ENCODE results near the gene ETS1.
"Not testable (repeated sequence)": the region's sequence is repeated elsewhere in the genome, so short reads cannot be mapped to it uniquely, and the experiment has no call there.

ETS1 gene

DNA sequence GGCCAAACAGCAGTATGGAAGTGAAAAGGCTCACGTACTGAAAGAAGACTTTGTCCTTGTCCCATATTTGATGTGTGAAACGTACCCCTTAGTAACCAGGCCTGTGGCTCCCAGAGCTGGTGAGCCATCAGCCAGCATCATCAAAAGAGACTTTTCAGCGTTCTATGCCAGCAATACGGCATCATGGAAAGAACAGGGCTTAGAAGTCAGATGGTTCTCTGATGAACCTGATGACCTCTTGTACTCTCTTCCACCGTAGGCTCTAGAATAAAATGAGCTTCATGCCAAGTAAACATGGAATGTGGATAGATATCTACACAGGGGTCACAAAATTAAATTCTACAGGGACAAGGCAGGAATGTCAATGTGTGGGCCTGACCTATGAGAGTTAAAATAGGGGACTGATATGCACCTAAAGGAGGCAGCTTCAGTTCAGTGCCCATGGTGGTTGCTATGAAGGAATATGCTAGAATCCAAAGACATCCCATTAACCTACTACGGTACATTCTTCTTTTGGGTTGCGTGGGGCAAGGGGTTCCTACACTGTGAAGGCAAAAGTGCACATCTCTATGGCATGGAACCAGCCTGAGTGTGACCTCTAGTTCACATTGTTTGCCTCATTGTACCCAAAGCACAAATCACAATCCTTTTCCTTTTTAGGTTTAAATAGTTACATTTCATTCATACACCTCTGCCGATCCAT is 130.6 kb downstream of the ETS1 start:
- no peak for DNase-seq

- no peak for DNase-seq
Measured at GRCh38 chr11:128455766-128456165, 131.6 kb downstream of the ETS1 start.

DNA sequence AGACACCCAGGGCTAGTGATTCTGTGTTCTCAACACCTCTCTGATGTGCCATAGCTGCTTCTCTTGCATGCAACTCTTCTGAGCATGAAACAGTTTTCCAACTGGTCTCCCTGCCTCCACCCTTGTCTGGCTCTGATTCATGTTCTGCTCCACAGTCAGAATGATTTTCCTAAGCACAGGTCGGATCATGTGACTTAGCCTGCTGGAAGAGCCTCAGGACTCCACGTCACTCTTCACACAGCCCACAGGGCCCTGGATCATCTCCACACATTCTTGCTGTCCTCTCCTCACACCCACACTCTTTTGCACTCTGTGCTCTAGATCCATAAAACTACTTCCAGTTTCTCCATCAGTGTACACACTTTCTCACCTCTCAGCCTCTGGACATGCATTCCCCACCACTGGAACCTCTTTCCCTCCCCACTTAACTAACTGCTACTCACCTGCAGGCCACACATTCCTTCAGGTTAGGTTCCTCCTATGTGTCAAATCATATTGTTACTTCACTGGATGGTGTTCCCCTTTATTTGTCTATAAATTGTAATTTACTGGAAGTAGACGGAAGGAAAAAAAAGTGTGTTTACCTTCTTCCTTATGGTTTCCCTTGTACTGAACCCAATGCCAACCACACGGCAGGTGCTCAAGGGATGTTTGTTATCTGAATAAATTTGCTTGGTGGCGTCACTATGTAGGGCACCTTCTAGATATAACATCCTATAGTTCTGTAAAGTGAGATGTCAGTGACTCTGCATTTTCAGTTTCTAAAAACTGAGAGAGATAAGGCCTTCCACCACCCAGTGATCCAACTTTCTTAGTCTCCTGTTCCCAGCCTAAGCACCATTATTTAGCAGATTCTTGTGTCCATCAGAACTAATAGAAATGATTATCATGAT is 133.7 kb downstream of the ETS1 start:
- no peak for DNase-seq

- DNase-seq = no peak
Measured at GRCh38 chr11:128451652-128452470, 135.5 kb downstream of the ETS1 start.

- no peak for DNase-seq
Measured at GRCh38 chr11:128450882-128451651, 136.3 kb downstream of the ETS1 start.

- DNase-seq = not testable (repeated sequence)
Measured at GRCh38 chr11:128450425-128450824, 136.9 kb downstream of the ETS1 start.

DNA sequence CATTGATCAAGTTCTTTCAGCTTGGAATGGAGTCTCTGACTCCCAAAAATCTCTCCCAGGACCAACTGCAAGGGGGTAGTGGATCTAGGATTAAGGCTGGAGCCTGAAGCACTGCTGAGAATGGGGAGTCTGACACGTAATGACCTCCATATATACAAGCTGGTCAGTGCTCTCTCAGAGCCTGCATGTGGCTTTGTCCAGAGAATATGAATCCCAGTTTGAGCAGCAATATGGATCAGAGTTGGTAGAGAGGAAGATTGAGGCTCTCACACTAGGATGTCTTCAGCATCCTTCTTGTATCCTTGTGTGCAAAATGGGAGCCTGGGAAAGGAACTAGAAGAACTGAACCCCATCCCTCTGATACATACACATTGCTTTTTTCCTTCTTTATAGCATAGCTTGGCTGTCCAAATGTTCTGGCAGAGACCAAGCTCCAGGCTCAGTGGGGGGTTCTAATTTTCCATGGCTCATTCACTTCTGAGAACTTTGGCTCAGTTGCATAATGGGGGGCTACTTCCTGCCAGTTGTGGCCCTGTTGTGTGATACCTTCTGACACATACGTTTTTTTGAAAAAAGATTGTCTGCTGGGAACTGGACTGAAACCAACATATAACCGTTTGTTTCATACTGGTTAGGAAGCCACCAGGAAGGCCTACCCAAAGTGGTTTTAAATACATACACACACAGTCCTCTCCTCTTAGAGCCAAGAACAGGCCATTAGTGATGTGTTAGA is 138.2 kb downstream of the ETS1 start:
- DNase-seq = no peak

DNA sequence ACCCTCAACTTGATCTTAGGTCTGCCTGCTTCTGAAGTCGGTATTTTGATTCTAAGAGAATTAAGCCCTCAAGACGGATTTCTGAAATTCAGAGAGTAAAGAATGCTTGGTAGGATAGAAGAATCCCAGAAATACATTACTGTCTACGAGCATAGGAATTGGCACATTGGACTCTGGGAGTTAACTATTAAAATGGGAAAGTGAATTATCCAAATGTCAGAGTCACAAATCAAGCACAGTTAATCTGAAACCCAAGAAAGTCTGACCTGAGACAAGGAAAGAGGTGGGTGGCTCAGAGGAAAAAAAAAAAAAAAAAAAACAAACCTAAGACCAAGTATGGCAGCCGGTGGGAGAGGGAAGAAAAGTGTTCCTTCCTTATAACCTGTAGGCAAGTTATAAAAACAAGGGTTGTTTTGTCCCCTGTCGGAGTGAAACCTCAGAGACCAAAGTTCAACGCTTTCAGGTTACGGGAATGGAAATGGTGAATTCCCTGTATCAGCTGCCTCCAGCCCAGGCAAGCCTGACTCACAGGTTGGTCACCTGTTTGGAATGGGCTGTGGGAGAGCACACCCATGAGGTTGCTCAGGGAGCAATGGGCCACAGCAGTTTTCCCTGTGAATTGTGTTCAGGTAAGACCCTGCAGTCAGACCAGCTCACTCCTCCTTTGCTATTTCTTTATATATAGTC is 139.0 kb downstream of the ETS1 start:
- no peak for DNase-seq

DNA sequence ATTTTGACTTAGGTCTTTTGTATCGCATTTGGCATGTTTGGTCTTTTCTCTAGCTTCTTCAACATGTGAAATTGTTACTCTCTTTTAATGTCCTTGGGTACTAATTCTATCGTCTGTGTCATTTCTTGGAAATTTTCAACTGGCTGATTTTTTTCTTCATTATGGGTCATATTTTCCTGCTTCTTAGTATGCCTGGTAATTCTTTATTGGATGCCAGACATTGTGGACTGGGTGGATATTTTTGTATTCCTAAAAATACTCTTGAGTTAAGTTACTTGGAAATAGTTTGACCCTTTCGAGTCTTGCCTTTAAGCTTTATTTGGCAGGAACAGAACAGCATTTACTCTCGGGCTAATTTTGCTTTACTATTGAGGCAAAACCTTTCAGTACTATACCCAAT is 140.1 kb downstream of the ETS1 start:
- no peak for DNase-seq

DNA sequence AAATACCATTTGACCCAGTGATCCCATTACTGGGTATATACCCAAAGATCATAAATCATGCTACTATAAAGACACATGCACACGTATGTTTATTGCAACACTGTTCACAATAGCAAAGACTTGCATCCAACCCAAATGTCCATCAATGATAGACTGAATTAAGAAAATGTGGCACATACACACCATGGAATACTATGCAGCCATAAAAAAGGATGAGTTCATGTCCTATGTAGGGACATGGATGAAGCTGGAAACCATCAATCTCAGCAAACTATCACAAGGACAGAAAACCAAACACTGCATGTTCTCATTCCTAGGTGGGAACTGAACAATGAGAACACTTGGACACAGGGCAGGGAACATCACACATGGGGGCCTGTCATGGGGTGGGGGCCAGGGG is 141.4 kb downstream of the ETS1 start:
- not testable (repeated sequence) for DNase-seq

DNA sequence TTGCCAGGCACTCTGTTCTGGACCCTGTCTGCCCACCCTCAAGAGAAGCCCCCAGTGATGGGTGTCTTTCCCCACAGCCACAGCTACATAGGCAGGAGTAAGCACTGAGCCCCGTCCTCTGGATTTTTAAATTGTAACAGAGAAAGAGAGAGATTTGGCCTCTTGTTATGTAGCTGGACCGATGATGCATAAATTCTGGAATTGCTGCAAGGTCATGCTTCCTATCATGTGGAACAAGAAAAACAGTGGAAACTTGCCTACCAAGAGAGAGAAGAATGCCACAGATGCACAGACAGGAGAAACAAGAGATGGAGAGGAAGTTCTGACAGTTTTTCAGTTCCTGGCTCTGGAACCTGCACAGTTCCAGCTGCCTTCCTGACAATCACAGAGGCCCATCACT is 150.2 kb downstream of the ETS1 start:
- no peak for DNase-seq

- DNase-seq = no peak
Measured at GRCh38 chr11:128434818-128435217, 152.5 kb downstream of the ETS1 start.

DNA sequence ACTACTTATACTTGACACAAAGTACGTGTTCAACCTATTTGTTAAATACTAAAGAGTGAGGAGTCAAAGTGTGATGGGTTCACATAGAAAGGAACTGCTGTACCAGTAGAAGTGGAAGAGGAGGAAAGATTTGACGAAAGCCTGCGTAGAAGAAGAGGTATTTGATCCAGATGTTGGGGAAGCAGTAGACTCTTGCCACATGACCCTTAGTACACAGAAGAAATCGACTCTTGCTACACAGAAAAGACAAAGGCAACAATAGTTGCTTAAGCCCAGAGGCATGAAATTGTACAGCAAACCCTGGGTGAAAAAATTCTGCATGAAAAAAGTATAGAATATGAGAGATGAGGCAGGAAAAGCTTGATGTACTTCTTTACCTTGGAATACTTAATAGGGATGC is 152.9 kb downstream of the ETS1 start:
- no peak for DNase-seq

GRCh38 chr11:128432926-128433325 is 154.4 kb downstream of the ETS1 start:
- no peak for DNase-seq

DNA sequence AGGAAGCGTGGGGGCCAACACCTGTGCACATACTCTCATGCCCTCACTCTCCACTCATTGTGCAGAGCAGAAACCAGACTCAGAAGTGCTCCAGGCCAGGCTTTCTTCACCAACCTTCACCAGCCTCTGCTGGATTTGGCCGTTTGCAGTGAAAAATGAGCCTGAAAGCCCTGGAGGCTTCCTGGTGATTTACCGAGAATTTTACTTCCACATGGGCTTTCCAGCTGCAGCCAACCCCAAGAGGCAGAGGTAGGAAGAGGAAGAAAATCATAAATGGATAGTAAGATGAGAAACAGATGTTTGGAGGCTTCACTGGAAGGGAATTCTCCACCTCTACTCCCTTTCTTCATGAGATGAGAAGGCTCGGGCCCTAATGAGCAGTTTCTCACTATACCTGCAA is 155.4 kb downstream of the ETS1 start:
- DNase-seq = no peak

- no peak for DNase-seq
Measured at GRCh38 chr11:128428935-128429334, 158.4 kb downstream of the ETS1 start.

DNA sequence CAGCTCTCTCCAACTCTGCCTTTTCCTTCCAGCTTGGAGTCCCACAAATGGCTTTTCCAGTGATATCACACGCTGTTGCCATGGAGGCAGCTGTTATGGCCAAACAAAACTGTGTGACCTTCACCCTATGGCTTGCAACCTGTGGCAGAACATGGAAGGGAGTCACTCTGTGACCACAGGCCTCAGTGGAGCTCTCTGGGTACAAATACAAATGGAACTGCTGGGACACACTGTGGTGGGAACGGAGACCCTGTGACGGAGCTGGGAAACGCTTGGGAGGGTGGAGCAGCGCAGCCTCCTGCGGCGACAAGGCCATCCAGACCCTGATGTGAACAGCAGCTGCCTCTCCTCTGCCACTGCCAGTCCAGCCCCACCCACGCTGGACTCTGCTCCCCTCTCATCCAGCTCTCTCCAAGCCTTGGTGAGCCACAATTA is 162.5 kb downstream of the ETS1 start:
- no peak for DNase-seq

GRCh38 chr11:128424271-128424711 is 163.1 kb downstream of the ETS1 start:
- no peak for DNase-seq

DNA sequence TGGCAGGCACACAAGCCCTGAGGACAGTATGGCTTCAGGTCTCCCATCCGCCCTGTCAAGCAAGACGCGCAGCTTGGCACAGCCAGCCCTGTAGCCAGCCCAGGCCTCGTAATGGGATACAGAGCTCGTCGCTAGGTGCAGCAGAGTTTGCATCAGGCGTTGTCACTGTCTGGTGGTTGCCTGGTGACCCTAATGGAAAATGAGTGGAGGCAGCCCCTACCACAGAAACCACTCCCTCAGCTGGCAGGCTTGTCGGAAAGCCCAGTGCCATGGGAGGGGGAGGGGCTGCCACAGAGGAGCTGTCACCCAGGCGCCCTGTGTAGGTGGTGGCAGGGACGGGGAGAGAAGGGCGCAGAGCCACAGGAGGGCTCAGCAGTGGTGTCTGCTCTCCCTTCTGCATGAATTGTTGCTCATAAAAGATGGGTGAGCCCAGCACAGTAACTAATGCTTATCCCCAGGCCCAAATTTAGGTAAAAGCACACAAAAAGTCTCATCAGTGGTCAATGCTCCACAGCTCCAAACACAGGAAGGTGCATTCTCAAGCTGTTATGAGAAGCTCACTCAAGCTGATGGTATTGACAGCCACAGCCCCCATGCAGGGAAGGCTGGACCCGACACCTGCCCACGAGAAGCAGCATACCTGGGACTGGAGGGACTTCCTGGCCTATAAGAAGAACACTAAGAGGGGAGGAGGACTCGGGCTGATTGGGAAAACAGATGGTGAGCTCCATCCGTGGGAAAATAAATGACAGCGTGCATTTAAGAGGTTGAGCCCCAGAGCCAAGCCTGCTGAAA is 164.6 kb downstream of the ETS1 start:
- DNase-seq = peak; percentile 93

All from stimulated activated naive CD4-positive, alpha-beta T cell treated with Interleukin-2 at 50 U/mL for 16 hours (primary cell).